AML-193 (cell line): ENCODE measurements around the gene TET1.
"Not testable (repeated sequence)": the region's sequence is repeated elsewhere in the genome, so short reads cannot be mapped to it uniquely, and the experiment has no call there.

Source experiments
- DNase-seq, 2 experiments: peaks; one replicate each; lab custom pipeline; 2025; lab: John Stamatoyannopoulos, UW

TET1 gene

GRCh38 chr10:68611227-68611626 is 51.1 kb downstream of the TET1 start:
- DNase-seq: no peak

GRCh38 chr10:68613974-68614373 is 53.8 kb downstream of the TET1 start:
- not testable (repeated sequence) for DNase-seq

GRCh38 chr10:68617691-68618090 is 57.6 kb downstream of the TET1 start:
- not testable (repeated sequence) for DNase-seq

GRCh38 chr10:68618234-68618633 is 58.1 kb downstream of the TET1 start:
- no peak for DNase-seq

GRCh38 chr10:68619595-68619994 is 59.5 kb downstream of the TET1 start:
- no peak for DNase-seq

- DNase-seq: no peak
Measured at GRCh38 chr10:68625316-68625921, 65.3 kb downstream of the TET1 start.

GRCh38 chr10:68628576-68629127 is 68.5 kb downstream of the TET1 start:
- DNase-seq: no peak

GRCh38 chr10:68632271-68632560 is 72.1 kb downstream of the TET1 start:
- DNase-seq: not testable (repeated sequence)

GRCh38 chr10:68633281-68633680 is 73.1 kb downstream of the TET1 start:
- DNase-seq: no peak

- no peak for DNase-seq
Measured at GRCh38 chr10:68633816-68634466, 73.8 kb downstream of the TET1 start.

GRCh38 chr10:68636335-68636734 is 76.2 kb downstream of the TET1 start:
- DNase-seq: no peak

- not testable (repeated sequence) for DNase-seq
Measured at GRCh38 chr10:68643550-68643949, 83.4 kb downstream of the TET1 start.

GRCh38 chr10:68647672-68648341 is 87.7 kb downstream of the TET1 start:
- peak; percentile 1 to 13 for DNase-seq

GRCh38 chr10:68655620-68656126 is 95.5 kb downstream of the TET1 start:
- DNase-seq: no peak

GRCh38 chr10:68665841-68666240 is 105.7 kb downstream of the TET1 start:
- no peak for DNase-seq

- DNase-seq: no peak
Measured at GRCh38 chr10:68666280-68666760, 106.2 kb downstream of the TET1 start.

- DNase-seq: no peak
Measured at GRCh38 chr10:68668231-68668630, 108.1 kb downstream of the TET1 start.

GRCh38 chr10:68668972-68669371 is 108.8 kb downstream of the TET1 start:
- DNase-seq: no peak

GRCh38 chr10:68684413-68684812 is 124.3 kb downstream of the TET1 start:
- DNase-seq: no peak

- no peak for DNase-seq
Measured at GRCh38 chr10:68696018-68696417, 135.9 kb downstream of the TET1 start.

- no peak for DNase-seq
Measured at GRCh38 chr10:68697106-68697505, 137.0 kb downstream of the TET1 start.

GRCh38 chr10:68700197-68700596 is 140.1 kb downstream of the TET1 start:
- no peak for DNase-seq

GRCh38 chr10:68705548-68705947 is 145.4 kb downstream of the TET1 start:
- DNase-seq: no peak
